Amniotic epithelial cell (primary cell): Measurements from ENCODE around the gene TFB2M.

Source experiments
- DNase-seq: peaks from one replicate; pipeline ENCODE4 v3.0.0-alpha.2; 2010; ENCODE audit warnings: low read depth

The TFB2M gene

GRCh38 chr1:246513041-246513440 lies 53.0 kb downstream of the TFB2M start:
- DNase-seq: no peak

- DNase-seq: no peak
These were observed 53.4 kb downstream of the TFB2M start for GRCh38 chr1:246512635-246513034.

- no peak for DNase-seq
These were observed 53.8 kb downstream of the TFB2M start for GRCh38 chr1:246512230-246512629.

- DNase-seq: no peak
These were observed 54.9 kb downstream of the TFB2M start for GRCh38 chr1:246511203-246511602.

- DNase-seq: no peak
These were observed 55.7 kb downstream of the TFB2M start for GRCh38 chr1:246510147-246511030.

GRCh38 chr1:246508897-246509688 lies 57.0 kb downstream of the TFB2M start:
- DNase-seq: no peak

GRCh38 chr1:246506674-246507481 lies 59.2 kb downstream of the TFB2M start, which contains the start of gene SMYD3:
SMYD3 (minus strand) TSS chr1:246507279.
- peak; percentile 54 for DNase-seq

GRCh38 chr1:246506367-246506673 lies 59.7 kb downstream of the TFB2M start:
- no peak for DNase-seq

- peak; percentile 49 for DNase-seq
These were observed 62.7 kb downstream of the TFB2M start for GRCh38 chr1:246503341-246503740.

- DNase-seq: peak; percentile 72
These were observed 68.6 kb downstream of the TFB2M start for GRCh38 chr1:246497331-246497915.

- DNase-seq: peak; percentile 75
These were observed 73.3 kb downstream of the TFB2M start for GRCh38 chr1:246492611-246493245.

GRCh38 chr1:246491551-246492053 lies 74.5 kb downstream of the TFB2M start:
- DNase-seq: no peak
